HepG2 (cell line): ENCODE data around the gene ASF1B.

Experiments
- CHD2 ChIP-seq: IDR thresholded peaks from 2 replicates; pipeline ENCODE4 v1.6.1; 2011; ENCODE audit warnings: low read depth, low read length, improper control_type of control experiment
- CREB1 ChIP-seq, 2 experiments: fragments of 450-650 bp in 1 of 2; IDR thresholded peaks; 2 replicates each; pipeline ENCODE4 v1.6.1; 2016 to 2017; ENCODE audit warnings: control low read depth in 1 of 2, mild to moderate bottlenecking in 1 of 2, missing compliant biosample characterization in 1 of 2, missing genetic modification characterization in 1 of 2
- FOSL1 ChIP-seq: sonication (generic); formaldehyde crosslinking; IDR thresholded peaks from 2 replicates; pipeline ENCODE4 v1.9.0; 2021; ENCODE audit warnings: missing genetic modification reagents, borderline replicate concordance
- PTBP1 ChIP-seq: fragments of 200-400 bp; formaldehyde crosslinking; IDR thresholded peaks from 2 replicates; pipeline ENCODE4 v1.6.1; 2018; ENCODE audit warnings: low read length, low read depth; ENCODE audit not compliant: poor library complexity, severe bottlenecking
- SMAD3 ChIP-seq: sonication (generic); formaldehyde crosslinking; IDR thresholded peaks from 2 replicates; pipeline ENCODE4 v1.4.0; 2020; ENCODE audit warnings: missing genetic modification reagents
- SMARCC2 ChIP-seq: fragments of 450-650 bp; IDR thresholded peaks from 2 replicates; pipeline ENCODE4 v1.6.1; 2017; ENCODE audit warnings: antibody characterized with exemption, mild to moderate bottlenecking
- SOX6 ChIP-seq, 2 experiments: fragments of 450-650 bp in 1 of 2; sonication (generic) in 1 of 2; formaldehyde crosslinking in 1 of 2; IDR thresholded peaks; 2 replicates each; pipeline versions ENCODE4 v1.4.0 to v1.6.1; 2017 to 2020; ENCODE audit warnings: antibody characterized with exemption in 1 of 2, mild to moderate bottlenecking in 1 of 2, missing genetic modification reagents in 1 of 2
- ZNF350 ChIP-seq: sonication (generic); formaldehyde crosslinking; IDR thresholded peaks from 2 replicates; pipeline ENCODE4 v1.4.0; 2020; ENCODE audit warnings: mild to moderate bottlenecking, low read depth, missing genetic modification reagents, borderline replicate concordance
- TF ChIP-seq, protein P1 (sequence below): sonication (generic); formaldehyde crosslinking; IDR thresholded peaks from 2 replicates; pipeline ENCODE4 v1.5.0; 2020; ENCODE audit warnings: mild to moderate bottlenecking, missing genetic modification reagents, moderate library complexity
- TF ChIP-seq, protein P2 (sequence below): sonication (generic); formaldehyde crosslinking; IDR thresholded peaks from 2 replicates; pipeline ENCODE4 v1.4.0; 2020; ENCODE audit warnings: mild to moderate bottlenecking, missing genetic modification reagents, borderline replicate concordance

GRCh38 chr19:14174883-14175282 is 38.5 kb upstream of the ASF1B start:
- TF ChIP-seq CHD2 (no peak), ZNF350 (CRISPR knock-in tag) (no peak), SMAD3 (CRISPR knock-in tag) (no peak), SMARCC2 (no peak), SOX6 (IDR thresholded peaks at IDR 0.05) (no peak), SOX6 (CRISPR knock-in tag; IDR thresholded peaks at IDR 0.05) (no peak), FOSL1 (CRISPR knock-in tag) (no peak), CREB1 (IDR thresholded peaks at IDR 0.05) (no peak), CREB1 (CRISPR knock-in tag; IDR thresholded peaks at IDR 0.05) (no peak), PTBP1 (no peak)
- TF ChIP-seq, protein P1, sequence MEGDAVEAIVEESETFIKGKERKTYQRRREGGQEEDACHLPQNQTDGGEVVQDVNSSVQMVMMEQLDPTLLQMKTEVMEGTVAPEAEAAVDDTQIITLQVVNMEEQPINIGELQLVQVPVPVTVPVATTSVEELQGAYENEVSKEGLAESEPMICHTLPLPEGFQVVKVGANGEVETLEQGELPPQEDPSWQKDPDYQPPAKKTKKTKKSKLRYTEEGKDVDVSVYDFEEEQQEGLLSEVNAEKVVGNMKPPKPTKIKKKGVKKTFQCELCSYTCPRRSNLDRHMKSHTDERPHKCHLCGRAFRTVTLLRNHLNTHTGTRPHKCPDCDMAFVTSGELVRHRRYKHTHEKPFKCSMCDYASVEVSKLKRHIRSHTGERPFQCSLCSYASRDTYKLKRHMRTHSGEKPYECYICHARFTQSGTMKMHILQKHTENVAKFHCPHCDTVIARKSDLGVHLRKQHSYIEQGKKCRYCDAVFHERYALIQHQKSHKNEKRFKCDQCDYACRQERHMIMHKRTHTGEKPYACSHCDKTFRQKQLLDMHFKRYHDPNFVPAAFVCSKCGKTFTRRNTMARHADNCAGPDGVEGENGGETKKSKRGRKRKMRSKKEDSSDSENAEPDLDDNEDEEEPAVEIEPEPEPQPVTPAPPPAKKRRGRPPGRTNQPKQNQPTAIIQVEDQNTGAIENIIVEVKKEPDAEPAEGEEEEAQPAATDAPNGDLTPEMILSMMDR (CRISPR knock-in tag), result no peak
- TF ChIP-seq, protein P2, sequence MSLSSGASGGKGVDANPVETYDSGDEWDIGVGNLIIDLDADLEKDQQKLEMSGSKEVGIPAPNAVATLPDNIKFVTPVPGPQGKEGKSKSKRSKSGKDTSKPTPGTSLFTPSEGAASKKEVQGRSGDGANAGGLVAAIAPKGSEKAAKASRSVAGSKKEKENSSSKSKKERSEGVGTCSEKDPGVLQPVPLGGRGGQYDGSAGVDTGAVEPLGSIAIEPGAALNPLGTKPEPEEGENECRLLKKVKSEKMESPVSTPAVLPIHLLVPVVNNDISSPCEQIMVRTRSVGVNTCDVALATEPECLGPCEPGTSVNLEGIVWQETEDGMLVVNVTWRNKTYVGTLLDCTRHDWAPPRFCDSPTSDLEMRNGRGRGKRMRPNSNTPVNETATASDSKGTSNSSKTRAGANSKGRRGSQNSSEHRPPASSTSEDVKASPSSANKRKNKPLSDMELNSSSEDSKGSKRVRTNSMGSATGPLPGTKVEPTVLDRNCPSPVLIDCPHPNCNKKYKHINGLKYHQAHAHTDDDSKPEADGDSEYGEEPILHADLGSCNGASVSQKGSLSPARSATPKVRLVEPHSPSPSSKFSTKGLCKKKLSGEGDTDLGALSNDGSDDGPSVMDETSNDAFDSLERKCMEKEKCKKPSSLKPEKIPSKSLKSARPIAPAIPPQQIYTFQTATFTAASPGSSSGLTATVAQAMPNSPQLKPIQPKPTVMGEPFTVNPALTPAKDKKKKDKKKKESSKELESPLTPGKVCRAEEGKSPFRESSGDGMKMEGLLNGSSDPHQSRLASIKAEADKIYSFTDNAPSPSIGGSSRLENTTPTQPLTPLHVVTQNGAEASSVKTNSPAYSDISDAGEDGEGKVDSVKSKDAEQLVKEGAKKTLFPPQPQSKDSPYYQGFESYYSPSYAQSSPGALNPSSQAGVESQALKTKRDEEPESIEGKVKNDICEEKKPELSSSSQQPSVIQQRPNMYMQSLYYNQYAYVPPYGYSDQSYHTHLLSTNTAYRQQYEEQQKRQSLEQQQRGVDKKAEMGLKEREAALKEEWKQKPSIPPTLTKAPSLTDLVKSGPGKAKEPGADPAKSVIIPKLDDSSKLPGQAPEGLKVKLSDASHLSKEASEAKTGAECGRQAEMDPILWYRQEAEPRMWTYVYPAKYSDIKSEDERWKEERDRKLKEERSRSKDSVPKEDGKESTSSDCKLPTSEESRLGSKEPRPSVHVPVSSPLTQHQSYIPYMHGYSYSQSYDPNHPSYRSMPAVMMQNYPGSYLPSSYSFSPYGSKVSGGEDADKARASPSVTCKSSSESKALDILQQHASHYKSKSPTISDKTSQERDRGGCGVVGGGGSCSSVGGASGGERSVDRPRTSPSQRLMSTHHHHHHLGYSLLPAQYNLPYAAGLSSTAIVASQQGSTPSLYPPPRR, result no peak
